Measurements from ENCODE around the gene PPIL6. TPM values are rescaled to one million over a fixed set of nuclear protein-coding genes. Genes with fewer than 3 reads are reported as not detected.

Gene PPIL6
- total and polyA plus RNA-seq, 11 donors: 0.42 to 6.5 (median 3.4) TPM

DNA sequence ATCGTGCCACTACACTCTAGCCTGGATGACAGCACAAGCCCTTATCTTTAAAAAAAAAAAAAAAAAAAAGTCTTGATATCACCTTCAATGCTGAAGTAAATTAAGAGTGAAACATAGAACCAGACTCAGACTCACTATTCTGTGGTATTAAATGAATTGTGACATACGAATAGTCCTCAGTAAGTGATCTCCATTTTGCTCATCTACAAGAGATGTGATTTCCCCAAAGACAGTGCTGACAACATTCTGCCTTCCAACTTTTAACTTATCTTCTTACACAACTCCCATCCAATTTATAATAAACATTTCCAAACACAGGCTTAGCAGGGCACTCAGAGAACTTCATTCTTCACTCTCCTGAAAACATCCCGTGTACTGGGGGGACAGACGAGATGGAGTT is 34.6 kb upstream of the PPIL6 start:
- TF ChIP-seq, protein P1, sequence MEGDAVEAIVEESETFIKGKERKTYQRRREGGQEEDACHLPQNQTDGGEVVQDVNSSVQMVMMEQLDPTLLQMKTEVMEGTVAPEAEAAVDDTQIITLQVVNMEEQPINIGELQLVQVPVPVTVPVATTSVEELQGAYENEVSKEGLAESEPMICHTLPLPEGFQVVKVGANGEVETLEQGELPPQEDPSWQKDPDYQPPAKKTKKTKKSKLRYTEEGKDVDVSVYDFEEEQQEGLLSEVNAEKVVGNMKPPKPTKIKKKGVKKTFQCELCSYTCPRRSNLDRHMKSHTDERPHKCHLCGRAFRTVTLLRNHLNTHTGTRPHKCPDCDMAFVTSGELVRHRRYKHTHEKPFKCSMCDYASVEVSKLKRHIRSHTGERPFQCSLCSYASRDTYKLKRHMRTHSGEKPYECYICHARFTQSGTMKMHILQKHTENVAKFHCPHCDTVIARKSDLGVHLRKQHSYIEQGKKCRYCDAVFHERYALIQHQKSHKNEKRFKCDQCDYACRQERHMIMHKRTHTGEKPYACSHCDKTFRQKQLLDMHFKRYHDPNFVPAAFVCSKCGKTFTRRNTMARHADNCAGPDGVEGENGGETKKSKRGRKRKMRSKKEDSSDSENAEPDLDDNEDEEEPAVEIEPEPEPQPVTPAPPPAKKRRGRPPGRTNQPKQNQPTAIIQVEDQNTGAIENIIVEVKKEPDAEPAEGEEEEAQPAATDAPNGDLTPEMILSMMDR (IDR thresholded peaks at IDR 0.05): no peak
- no peak for ATAC-seq
- intact Hi-C loops (cut with DNase I): no loop called here
- H3K27me3 ChIP-seq: no peaks in the 10 kb centered on the region
- peaks cover 2 to 95% (median 84%) of the 10 kb centered on the region in 9 donors for H3K36me3 ChIP-seq
- H3K4me3 ChIP-seq: no peak overlapping the region
- no peaks in the 10 kb centered on the region for H3K9me3 ChIP-seq
- DNase-seq: no peak
- H3K27ac ChIP-seq: no peak overlapping the region
- peaks cover 0 to 38% (median 15%) of the 10 kb centered on the region in 12 donors for H3K4me1 ChIP-seq
- 86 to 91% (median 90%) methylated on average over 4 of the region's 4 CpGs for WGBS, 4 donors

GRCh38 chr6:109473120-109473519 is 32.7 kb upstream of the PPIL6 start:
- TF ChIP-seq, protein P1 (IDR thresholded peaks at IDR 0.05): no peak
- no peak for TF ChIP-seq POLR2A (IDR thresholded peaks at IDR 0.05)
- WGBS, 4 donors: 92 to 98% (median 95%) methylated on average over 3 of the region's 3 CpGs
- H3K9me3 ChIP-seq: no peaks in the 10 kb centered on the region
- H3K4me3 ChIP-seq: no peak overlapping the region
- intact Hi-C loops (cut with DNase I): no loop called here
- ATAC-seq: no peak
- H3K36me3 ChIP-seq: peaks cover 2 to 100% (median 88%) of the 10 kb centered on the region in 9 donors
- no peak for DNase-seq
- H3K4me1 ChIP-seq: peaks cover 0 to 20% (median 0%) of the 10 kb centered on the region in 12 donors
- no peaks in the 10 kb centered on the region for H3K27me3 ChIP-seq
- H3K27ac ChIP-seq: no peak overlapping the region

DNA sequence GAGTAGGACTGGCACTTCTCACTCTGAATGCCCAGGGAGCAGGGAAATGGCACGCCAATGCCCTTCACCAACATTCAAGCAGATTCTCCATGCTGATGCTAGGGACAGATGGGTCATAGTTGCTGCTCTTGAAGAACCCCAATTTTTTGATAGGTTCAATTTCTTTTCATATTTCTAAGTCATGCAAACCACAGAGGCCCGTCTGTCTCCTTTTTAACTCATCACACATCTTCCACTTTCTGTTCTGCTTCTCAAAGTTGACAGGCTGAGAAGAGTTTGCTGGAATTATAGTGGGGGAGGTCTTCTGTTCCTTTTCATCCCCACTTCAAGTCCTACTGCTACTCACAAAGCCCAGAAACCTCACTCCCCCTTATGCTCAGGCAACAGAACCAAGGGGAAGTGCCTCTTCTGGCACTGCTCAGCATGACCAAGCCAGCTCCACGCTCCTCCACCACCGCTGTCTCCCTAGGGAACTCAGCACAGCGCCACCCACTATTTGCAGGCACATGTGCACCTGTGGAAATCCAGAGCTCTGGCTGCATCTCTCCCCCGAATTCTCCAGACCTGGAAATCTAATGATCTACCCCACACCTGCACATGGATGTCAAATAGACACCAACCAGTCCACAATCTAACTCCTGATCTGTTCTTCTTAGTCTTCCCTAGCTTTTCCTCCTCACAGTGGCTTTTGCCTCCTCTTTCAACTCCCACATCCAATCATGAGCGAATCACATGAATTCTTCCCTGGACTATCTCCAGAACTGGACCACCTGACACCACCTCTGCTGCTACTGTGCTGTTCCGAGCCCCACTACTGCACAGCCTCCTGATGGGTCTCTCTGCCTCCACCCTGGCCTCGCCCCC is 31.9 kb upstream of the PPIL6 start:
- H3K27ac ChIP-seq: no peak overlapping the region
- H3K9me3 ChIP-seq: no peaks in the 10 kb centered on the region
- peaks cover 0 to 12% (median 0%) of the 10 kb centered on the region in 12 donors for H3K4me1 ChIP-seq
- no peak overlapping the region for H3K4me3 ChIP-seq
- intact Hi-C loops (cut with DNase I): no loop called here
- WGBS, 4 donors: 92 to 96% (median 95%) methylated on average over 9 of the region's 9 CpGs
- no peaks in the 10 kb centered on the region for H3K27me3 ChIP-seq
- no peak for DNase-seq
- ATAC-seq: no peak
- peaks cover 2 to 100% (median 94%) of the 10 kb centered on the region in 9 donors for H3K36me3 ChIP-seq
- TF ChIP-seq, protein P1 (IDR thresholded peaks at IDR 0.05): no peak
- no peak for TF ChIP-seq POLR2A (IDR thresholded peaks at IDR 0.05)

- TF ChIP-seq POLR2A (IDR thresholded peaks at IDR 0.05): no peak
- TF ChIP-seq, protein P1 (IDR thresholded peaks at IDR 0.05): no peak
- 92 to 100% (median 97%) methylated on average over 5 of the region's 5 CpGs for WGBS, 4 donors
- no peak for DNase-seq
- no peak for ATAC-seq
- intact Hi-C loops (cut with DNase I): no loop called here
- H3K27ac ChIP-seq: no peak overlapping the region
- H3K4me3 ChIP-seq: no peak overlapping the region
- H3K4me1 ChIP-seq: peaks cover 0 to 3% (median 0%) of the 10 kb centered on the region in 12 donors
- no peaks in the 10 kb centered on the region for H3K9me3 ChIP-seq
- H3K36me3 ChIP-seq: peaks cover 2 to 100% (median 95%) of the 10 kb centered on the region in 9 donors
- no peaks in the 10 kb centered on the region for H3K27me3 ChIP-seq
Measured at GRCh38 chr6:109471105-109471810, 30.8 kb upstream of the PPIL6 start.
